GM18498 (cell line): ENCODE measurements around the gene DENND6B.

Experiments
- ATAC-seq: cut with Tn5 transposase; IDR thresholded peaks from one replicate; pipeline ENCODE4 v1.9.1; 2021; ENCODE audit warnings: mild to moderate bottlenecking, moderate library complexity; ENCODE audit not compliant: unreplicated experiment

DENND6B gene

DNA sequence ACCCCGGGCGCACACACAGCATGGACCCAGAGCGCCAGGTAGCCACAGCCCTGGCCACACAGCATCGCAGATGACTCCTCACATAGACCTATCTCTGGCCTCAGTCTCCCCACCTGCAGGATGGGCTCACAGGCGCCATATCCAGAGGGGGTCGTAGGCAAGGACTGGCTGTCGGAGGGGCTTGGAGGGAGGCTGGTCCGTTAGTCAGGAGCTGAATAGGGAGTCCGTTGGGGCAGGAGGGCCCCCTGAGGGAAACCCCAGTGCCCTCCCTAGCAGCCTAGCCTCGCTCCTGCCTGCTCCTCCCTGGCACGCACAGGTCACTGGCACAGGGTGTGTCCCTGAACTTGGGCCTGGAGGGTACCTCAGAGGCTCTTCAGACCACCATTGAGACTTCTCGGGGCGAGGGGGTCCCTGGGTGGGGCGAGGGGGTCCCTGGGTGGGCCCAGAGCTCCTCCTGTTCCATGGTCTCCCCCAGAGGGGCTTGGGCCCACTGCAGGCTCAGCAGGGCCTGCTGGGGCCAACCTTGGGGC, 21.4 kb downstream of the DENND6B start:
- no peak for ATAC-seq

DNA sequence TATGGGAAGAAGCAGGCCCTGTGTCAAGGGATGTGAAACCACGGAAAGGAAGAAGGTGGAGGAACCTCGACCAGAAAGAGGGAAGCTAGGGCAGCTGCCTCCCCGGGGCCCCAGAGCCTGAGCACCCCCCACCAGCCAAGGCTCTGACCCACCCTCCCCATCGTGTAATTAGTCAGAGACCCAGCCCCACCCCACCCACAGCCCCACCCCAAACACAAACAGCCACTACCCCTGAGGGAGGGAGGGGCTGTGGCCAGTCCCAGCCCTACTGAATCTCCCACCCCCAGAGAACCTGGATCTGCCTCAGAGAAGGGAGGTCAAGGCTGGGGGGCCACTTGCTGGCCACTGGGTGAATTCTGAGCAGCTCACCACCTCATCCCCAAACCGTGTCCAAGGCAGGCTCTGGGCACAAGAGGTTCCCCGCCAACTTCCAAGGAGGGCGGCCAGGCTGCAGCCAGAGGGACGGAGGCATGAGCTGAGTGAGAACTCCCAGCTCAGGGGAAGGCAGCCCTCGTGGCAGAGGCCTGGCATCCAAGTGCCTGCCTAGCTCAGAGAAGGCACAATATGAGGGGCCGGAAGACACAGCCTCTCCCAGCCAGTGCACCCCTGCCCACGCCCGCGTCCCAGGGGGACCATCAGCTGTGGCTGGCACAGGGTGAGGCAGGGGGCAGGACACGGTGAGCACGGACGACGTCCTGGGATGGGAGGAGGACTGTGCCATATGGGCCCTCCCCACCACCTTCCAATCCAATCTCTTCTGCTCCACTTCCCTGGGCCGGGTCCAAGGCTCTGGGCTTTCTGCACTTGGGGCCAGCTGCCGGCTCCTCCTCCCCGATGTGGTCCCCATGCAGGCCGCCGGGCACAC, 22.1 kb downstream of the DENND6B start:
- ATAC-seq: no peak

DNA sequence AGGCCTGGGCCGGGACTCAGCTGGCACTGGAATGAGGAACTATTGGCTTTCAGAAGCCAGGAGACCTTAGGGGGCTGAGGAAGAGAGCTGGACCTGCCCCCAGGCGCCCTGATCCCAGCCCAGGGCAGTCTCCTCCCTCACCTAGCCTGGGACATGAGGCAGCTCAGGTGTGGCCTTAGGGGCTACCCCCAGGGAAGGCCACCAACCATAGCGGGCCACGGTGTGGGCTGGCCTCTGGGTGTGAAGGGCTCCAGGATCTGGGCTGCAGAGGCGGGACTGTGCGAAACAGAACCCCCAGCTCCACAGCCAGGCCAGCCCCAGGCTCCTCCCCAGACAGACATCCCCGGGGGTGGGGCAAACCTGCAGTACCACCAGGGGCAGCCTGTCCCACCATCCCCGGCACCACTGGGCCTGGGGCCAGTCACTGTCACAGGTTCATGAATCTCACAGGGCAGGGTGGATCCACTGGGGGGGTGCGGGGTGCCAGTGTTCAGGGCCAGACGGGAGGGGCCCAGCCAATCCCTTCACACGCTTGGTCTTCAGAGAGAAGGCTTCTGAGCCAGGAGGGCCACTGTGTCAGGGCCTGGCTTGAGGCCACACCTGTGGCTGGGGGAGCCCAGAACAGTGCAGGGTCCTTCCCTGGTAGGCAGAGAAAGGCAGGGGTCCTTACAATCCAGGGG, 22.8 kb downstream of the DENND6B start:
- ATAC-seq: no peak

DNA sequence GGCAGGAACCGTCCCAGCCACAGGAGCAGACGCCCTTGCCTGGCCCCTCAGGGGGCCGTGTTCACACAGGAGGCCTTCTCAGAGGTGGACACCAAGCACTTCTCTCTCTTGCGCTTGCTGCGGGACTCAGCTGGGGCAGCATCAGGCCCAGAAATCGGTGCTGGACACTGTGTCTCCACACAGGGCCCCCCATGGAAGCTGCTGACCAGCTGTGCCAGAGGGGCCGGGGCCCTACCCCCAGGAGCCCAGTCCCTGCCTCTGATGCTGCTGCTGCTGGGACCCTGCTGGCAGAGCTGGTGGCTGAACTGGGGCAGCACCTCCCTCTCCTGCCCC, 23.3 kb downstream of the DENND6B start:
- ATAC-seq: no peak

DNA sequence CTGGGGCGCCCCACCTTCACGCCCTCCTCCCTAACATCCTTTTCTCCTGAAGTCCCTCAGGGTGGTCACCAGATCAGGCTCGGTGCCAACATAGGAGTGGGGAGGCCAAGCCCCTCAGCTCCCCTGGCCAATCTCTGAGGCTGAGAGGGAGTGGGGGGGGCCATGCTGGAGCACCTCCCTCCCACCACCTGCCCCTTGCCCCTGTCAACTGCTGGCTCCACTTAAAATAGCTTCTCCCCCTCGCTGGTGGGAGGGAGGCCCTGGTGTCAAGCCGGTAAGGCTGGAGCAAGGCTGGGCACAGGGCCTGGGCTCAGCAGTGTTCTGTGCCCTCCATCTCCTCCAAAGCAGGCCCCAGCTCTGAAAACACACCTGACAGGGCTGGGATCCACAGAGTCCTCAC, 24.2 kb downstream of the DENND6B start:
- ATAC-seq: no peak

DNA sequence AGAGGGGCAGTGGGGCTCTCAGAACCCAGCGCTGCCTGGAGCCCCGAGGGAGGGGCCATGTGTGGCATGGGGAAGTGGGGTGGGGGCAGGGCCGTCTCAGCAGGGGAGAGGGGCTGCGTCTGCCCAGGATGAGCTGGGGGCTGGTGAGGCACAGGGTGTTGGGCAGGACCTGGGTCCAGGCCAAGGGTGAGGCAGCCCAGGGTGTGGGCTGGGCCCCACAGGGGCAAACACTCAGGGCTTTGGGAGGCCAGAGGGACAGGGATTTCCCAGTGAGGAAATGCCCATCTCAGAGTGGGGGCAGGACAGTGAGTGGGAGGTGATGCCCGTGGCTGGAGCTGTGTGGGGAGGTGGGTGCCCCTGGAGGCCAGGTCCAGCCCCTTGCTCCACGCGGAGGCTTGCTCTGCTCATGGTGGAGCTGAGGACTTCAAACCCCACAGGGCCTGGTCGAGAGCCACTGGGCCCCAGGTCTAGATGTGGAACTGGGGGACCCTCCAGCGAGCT, 24.7 kb downstream of the DENND6B start:
- no peak for ATAC-seq

DNA sequence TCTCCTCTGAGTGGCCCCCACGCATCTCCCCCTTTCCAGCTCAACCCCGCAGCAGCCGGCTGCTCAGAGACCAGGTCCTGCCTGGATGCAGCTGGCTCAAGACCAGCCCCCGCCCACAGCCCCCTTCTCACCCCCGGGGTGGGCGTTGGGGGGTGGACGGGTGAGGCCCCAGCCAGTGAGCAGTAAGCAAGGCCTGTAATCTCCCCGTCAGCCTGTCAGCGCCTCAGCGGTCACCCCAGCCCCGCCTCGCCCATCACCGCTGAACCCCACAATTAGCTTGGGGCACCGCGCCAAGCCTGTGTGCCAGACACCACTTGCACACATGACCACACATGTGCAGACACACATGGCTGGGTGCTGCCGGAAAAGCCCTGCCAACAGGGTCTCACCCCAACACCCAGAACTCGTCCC, 25.2 kb downstream of the DENND6B start:
- ATAC-seq: no peak

DNA sequence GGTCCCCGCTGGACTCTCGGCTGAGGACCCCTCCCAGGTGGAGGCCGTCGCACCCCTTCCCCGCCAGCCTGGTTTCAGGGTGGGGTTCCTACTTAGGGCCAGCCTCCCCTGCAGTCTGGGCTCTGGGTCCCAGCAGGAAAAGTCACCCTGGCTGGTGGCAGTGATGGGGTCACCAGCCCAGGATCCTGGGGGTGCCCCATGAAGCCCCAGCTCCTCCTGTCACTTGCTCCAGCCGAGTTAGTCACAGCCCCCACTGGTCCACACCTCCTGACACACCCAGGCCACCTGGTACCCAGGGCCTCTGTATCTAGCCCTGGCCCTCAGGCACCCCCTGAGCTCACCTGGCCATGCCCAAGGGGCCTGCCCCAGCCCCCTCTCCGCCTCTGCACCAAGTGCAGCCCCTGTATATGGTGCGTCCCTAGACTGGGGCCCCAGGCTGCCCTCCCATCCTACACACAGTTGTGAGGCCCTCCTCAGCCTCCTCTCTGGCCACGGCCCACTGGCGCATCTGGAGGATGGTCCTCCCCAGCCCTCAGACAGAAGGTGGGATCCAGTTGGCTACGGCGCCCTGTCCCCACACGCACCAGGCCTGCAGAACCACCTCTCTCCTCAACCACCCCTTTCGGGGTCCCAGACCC, 26.1 kb downstream of the DENND6B start:
- no peak for ATAC-seq

DNA sequence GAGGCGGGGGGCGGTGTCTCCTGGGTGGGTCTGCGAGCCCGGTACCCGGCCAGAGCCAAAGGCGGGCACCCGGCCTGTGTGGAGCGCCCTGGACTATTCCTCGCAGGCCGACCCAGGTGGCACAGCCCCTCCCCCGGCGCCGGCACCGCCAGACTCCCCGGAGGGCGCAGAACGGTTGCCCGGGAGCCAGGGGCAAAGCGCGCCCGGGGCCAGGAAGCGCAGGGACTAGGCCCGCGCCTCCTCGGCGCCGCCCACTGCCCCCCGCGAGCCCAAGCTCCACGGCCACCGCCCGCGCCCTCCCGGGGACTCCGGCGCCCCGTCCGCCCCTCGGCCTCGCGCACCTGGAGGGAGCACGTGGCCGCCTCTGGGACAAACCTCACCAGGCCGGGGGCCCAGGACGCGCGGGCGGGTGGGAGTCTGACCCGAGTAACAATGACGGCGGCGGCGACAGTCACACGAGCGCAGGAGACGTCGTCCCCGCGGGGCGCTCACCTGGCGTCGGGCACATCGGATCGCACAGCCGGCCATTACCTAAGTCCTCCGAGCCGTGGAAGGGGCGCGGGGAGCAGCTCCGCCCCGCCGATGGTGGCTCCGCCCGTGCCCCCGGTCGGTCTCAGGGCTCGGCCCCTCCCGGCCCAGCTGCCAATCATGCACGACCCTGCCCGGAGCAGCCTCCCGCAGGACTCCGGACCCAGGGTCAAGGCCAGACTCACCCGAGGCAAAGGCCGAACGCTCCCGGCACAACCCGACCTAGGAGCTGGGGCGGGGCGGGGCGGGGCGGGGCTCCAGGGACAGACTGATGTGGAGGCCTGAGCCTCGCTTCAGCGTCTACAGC, 26.8 kb downstream of the DENND6B start:
- ATAC-seq: no peak

DNA sequence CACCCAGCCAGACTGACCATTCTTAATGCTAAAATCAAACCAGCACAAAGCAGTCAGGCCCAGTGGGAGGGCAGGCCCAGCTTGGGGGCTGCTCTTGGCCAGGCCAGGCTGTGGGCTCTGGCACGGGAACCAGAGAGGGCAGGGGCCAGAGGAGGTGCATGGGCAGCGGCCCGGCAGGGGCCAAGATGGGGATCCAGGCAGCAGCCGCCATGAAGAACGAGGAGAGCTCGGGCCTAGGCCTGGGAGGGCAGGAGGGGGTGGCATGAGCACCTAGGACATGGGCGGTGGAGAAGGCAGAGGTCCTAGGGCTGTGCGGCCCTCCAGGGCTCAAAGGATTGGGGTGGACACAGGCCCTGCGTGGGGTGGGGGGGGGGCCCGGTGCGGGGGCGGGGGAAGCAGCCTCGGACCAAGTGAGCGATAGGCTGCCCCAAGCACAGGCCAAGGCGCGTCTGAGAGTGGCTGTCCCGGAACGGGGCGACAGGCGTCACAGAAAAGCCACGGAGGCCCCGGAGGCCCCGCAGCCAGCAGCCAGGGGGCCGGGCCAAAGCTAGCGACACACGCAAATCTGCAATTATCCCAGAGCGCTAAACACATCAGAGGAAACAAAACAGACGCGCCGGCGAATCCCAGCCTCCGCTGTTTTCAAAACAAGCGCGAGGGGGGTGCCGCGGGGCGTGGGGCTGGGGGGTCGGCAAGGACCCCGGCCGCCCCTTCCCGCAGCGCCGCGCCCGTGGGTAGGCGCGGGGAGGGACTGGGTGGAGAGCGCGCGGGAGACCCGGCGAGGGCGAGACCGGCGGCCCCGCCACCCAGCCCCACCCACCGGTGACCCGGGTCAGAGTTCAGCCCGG, 27.7 kb downstream of the DENND6B start:
- ATAC-seq: no peak

DNA sequence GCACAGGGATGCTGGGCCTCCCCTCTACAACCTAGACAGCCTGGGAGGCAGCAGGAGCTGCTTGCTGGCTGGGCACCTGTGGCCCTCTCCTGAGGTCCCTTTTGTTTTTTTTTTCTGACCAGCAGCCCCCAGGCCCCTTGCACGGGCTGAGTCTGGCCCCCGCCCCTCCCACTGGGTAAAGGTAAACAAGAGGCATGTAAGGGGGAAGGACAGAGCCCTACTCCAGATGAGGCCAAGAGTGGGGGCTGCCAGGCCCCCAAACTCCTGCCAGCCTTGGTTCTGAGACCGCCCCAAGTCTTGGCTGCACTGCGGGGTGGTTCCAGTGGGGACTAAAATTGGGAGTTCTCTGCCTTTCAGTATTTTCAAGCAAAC, 28.6 kb downstream of the DENND6B start:
- no peak for ATAC-seq

DNA sequence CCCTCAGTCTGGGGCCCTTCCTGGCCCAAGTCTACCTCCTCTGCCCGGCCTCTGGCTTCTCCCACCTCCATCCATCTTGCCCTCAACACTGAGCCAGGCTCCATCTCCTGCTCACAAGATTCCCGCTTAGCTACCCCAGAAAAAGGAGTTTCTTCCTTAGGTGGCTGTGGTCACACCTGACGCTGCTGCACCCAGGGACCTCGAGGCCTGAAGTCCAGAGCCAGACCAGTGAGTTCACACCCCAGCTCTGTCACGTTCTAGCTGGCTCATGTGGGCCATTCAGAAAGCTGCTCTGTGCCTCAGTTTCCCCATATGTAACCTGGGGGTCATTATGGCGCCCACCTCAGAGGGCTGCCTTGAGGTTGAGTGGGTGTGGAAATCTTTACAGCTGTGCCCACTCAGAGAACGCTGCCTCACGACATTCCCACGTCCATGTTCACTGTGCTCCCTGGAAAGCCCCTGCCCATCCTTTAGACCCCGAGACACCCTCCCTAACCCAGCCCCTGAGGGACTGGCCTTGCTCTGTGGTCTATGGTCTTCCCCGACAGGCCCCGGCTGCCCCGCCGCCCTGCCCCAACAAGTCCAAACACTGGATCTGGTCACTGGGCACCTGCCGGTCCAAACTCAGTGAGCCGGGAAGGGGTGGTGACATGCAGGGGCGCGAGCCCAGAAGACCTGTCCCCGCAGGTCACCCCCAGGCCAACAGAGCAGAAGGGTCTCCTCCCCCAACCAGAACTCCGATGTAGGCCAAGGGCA, 29.1 kb downstream of the DENND6B start:
- no peak for ATAC-seq

DNA sequence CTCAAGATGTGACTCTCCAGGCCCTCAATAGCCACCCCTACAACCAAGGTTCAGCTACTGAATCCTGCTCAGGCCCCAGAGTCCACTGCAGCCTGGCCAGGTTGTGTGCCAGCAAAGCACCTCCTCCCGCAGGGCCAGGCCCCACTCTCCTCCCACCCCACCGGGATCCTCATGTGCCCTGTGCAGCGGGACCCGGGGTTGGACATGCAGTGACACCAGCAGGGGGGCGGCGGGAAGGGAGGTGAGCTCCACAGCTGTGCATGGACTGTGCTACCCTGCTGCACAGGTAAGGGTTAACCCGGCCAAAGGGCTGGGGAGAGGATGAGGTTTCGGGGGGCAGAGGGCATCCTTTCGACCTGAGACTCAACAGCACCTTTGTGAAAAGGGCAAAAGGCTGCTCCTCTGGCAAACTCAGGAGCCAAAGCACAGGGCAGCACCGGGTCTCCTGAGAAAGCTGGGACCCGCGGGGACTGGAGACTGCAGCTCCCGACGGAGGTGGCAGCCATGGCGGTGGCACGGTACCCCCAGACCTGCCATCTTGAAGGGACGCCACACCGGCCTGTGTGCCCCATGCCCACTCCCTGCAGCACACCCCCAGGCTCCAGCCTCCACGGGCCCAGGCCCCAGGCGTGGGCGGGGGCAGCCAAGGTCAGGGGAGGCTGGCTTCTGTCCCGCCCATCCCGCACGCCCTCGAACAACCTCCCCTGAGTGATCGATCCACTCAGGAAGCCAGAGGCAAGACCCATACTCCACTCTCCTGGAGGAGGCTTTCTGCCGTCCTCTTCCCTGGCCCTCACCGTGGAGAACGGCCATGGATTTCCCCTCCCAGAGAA, 29.9 kb downstream of the DENND6B start:
- no peak for ATAC-seq

DNA sequence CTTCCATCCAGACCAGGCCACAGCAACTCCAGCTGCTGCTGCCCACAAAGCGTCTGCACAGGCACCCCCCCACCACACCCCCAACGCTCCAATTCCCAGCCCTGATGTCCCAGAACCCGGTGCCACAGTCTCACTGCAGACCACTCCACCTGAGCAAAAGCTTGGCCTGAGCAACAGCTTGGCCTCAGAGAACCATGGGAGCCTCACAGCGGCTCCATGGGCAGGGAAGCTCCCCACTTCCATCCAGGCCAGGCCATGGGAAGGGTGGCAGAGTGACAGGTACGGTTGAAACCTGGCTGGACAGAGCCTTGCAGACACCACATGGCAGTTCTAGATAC, 32.5 kb downstream of the DENND6B start:
- ATAC-seq: no peak

DNA sequence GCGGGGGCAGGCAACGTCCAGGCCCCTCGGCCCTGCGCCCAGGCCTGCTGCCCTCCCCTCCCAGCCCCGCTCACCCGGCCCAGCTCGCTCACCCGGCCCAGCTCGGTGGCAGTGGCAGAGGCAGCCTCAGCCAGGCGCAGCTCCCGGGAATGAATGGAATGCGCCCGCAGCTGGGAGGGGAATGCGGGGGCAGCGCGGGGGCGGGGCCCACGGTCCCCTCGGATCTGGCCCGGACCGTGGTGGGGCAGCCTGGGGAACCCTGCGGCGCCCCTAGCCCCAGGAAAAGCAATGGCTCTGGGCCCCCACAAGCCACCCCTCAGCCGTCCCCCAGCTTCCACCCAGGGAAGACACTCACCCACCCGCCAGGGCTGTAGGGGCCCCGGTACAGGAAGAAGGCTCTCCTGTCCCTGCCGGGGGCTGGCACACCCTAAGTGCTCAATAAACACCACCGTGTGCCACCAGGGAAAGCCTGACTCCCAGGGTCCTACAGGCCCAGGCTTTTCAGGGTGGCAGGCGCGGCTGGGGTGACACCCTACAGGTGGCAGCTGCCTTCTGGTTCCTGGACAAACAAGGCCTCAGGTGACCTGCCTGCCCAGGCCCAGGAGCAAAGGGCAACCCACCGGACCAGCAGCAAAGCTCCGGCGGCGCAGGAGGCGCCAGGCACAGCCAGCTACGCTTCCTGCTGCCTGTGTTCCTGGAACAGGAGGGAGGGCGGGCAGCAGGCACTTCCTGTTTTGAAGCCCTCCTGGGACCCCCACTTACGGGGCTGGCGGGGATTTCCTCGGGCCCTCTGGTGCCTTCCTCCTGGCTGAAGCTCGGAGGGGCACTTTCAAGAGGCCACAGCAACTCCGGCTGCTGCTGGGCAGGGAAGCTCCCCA, 33.1 kb downstream of the DENND6B start:
- ATAC-seq: no peak

DNA sequence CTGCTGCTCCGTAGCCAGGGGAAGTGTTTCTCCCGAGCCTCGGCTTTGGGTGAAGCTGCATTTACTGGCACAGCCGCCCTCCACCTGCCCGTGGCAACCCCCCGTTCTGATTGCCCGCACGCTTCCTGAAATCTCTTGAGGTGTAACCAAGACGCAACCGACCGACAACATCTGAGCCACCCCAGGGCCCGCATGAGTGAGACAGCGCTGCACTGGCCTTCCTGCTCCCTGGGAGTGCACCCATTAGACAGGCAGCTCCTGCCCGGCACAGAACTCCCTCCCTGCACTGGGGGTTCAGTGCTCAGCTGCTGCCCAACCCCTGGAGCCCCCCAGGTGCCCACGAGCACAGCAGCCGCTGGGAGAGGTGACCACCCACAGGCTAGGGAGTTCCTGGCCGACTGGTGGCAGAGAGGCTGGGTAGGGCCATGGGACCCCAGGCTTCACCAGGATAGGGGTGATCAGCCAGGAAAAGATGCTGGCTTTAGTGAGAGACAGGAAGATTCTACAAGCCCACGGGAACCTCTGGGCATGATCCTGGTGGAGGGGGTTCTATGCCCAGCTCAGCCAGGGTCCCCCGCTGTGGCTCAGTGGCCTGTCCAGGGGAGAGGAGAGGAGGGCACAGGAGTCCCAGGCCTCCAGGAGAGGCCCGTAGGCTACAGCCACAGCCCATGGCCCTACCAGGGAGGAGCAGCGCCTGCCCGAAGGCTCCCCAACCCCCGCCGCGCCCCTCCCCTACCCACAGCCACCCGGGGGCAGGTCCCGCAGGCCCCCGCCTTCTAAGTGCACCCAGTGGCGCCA, 34.0 kb downstream of the DENND6B start:
- ATAC-seq: no peak
